Muscle layer of colon (tissue), 2 donors: Measurements from ENCODE around the gene GNAT2.

Source experiments
- H3K27ac ChIP-seq: one replicate; pipeline ENCODE4 v1.7.0; 2013; ENCODE audit warnings: low read depth, mild to moderate bottlenecking, low read length, moderate library complexity
- H3K27me3 ChIP-seq, 2 donors: one replicate each; pipeline ENCODE4 v1.7.0; 2013; ENCODE audit warnings: low read length in 2 of 2, mild to moderate bottlenecking in 2 of 2; ENCODE audit not compliant: insufficient read depth in 2 of 2, control insufficient read depth in 1 of 2
- H3K36me3 ChIP-seq: one replicate; pipeline ENCODE4 v1.7.0; 2013; ENCODE audit warnings: mild to moderate bottlenecking, low read length; ENCODE audit not compliant: insufficient read depth
- H3K4me1 ChIP-seq: one replicate; pipeline ENCODE4 v1.7.0; 2013; ENCODE audit warnings: mild to moderate bottlenecking, low read length; ENCODE audit not compliant: insufficient read depth
- H3K4me3 ChIP-seq, 2 donors: one replicate each; pipeline ENCODE4 v1.7.0; 2013; ENCODE audit warnings: low read length in 2 of 2, low read depth in 1 of 2, mild to moderate bottlenecking in 1 of 2, moderate library complexity in 1 of 2
- H3K9ac ChIP-seq: one replicate; pipeline ENCODE4 v1.7.0; 2013; ENCODE audit warnings: low read length
- H3K9me3 ChIP-seq: one replicate; pipeline ENCODE4 v1.7.0; 2013; ENCODE audit warnings: mild to moderate bottlenecking, low read length
- donor health status: abdominal sarcoma.
- donor health status: Adenocarcinoma of cecum.

Gene GNAT2

GRCh38 chr1:109630898-109631512, 11.6 kb upstream of the GNAT2 start:
- Histone ChIP-seq H3K27me3 (no peaks in the 10 kb centered on the region), H3K36me3 (peaks cover 43% of the 10 kb centered on the region), H3K9ac (no peak overlapping the region), H3K27ac (no peak overlapping the region), H3K4me3 (no peak overlapping the region), H3K4me1 (peaks cover 3% of the 10 kb centered on the region), H3K9me3 (no peaks in the 10 kb centered on the region)

GRCh38 chr1:109630081-109630897, 10.9 kb upstream of the GNAT2 start:
- Histone ChIP-seq H3K4me3 (no peak overlapping the region), H3K36me3 (peaks cover 43% of the 10 kb centered on the region), H3K9me3 (no peaks in the 10 kb centered on the region), H3K27ac (no peak overlapping the region), H3K27me3 (no peaks in the 10 kb centered on the region), H3K9ac (no peak overlapping the region), H3K4me1 (no peaks in the 10 kb centered on the region)

GRCh38 chr1:109629372-109630030, 10.1 kb upstream of the GNAT2 start:
- Histone ChIP-seq H3K4me3 (no peak overlapping the region), H3K9ac (no peak overlapping the region), H3K27ac (no peak overlapping the region), H3K4me1 (no peaks in the 10 kb centered on the region), H3K9me3 (no peaks in the 10 kb centered on the region), H3K27me3 (no peaks in the 10 kb centered on the region), H3K36me3 (peaks cover 43% of the 10 kb centered on the region)

GRCh38 chr1:109628540-109629321, 9.3 kb upstream of the GNAT2 start:
- Histone ChIP-seq H3K4me1 (no peaks in the 10 kb centered on the region), H3K27ac (no peak overlapping the region), H3K36me3 (peaks cover 43% of the 10 kb centered on the region), H3K4me3 (no peak overlapping the region), H3K27me3 (no peaks in the 10 kb centered on the region), H3K9ac (no peak overlapping the region), H3K9me3 (no peaks in the 10 kb centered on the region)

GRCh38 chr1:109627692-109628399, 8.4 kb upstream of the GNAT2 start:
- H3K27ac ChIP-seq: no peak overlapping the region
- no peaks in the 10 kb centered on the region for H3K27me3 ChIP-seq
- peaks cover 4% of the 10 kb centered on the region for H3K4me1 ChIP-seq
- peaks cover 43% of the 10 kb centered on the region for H3K36me3 ChIP-seq
- no peak overlapping the region for H3K9ac ChIP-seq
- no peak overlapping the region for H3K4me3 ChIP-seq
- no peaks in the 10 kb centered on the region for H3K9me3 ChIP-seq

- H3K4me1 ChIP-seq: peaks cover 14% of the 10 kb centered on the region
- H3K36me3 ChIP-seq: peaks cover 43% of the 10 kb centered on the region
- no peak overlapping the region for H3K27ac ChIP-seq
These were observed 7.4 kb upstream of the GNAT2 start for GRCh38 chr1:109626682-109627408.

GRCh38 chr1:109625601-109626560, 6.5 kb upstream of the GNAT2 start:
- no peaks in the 10 kb centered on the region for H3K9me3 ChIP-seq
- H3K9ac ChIP-seq: no peak overlapping the region
- H3K4me3 ChIP-seq: no peak overlapping the region
- H3K27me3 ChIP-seq: no peaks in the 10 kb centered on the region
- H3K36me3 ChIP-seq: peaks cover 37% of the 10 kb centered on the region
- H3K27ac ChIP-seq: no peak overlapping the region
- peaks cover 22% of the 10 kb centered on the region for H3K4me1 ChIP-seq

More at GRCh38 chr1:109626682-109627408, 7.4 kb upstream of the GNAT2 start:
- no peaks in the 10 kb centered on the region for H3K27me3 ChIP-seq
- H3K9ac ChIP-seq: no peak overlapping the region
- H3K9me3 ChIP-seq: no peaks in the 10 kb centered on the region
- no peak overlapping the region for H3K4me3 ChIP-seq

GRCh38 chr1:109625176-109625575, 5.8 kb upstream of the GNAT2 start:
- peaks cover 35% of the 10 kb centered on the region for H3K36me3 ChIP-seq
- no peak overlapping the region for H3K4me3 ChIP-seq
- peaks cover 24% of the 10 kb centered on the region for H3K4me1 ChIP-seq
- H3K27ac ChIP-seq: no peak overlapping the region
- H3K9me3 ChIP-seq: no peaks in the 10 kb centered on the region
- H3K9ac ChIP-seq: no peak overlapping the region
- H3K27me3 ChIP-seq: no peaks in the 10 kb centered on the region

- Histone ChIP-seq H3K9me3 (no peaks in the 10 kb centered on the region), H3K4me3 (peak overlapping the region in 1 of 2 donors; percentile 23), H3K27me3 (no peaks in the 10 kb centered on the region), H3K27ac (no peak overlapping the region), H3K4me1 (peaks cover 31% of the 10 kb centered on the region), H3K36me3 (peaks cover 27% of the 10 kb centered on the region), H3K9ac (no peak overlapping the region)
These were observed 5.0 kb upstream of the GNAT2 start for GRCh38 chr1:109624201-109625010.
